Measurements from ENCODE around the gene CCDC169.
"Not testable (repeated sequence)": the region's sequence is repeated elsewhere in the genome, so short reads cannot be mapped to it uniquely, and the experiment has no call there.

The CCDC169 gene

GRCh38 chr13:36337938-36338641 is 40.5 kb upstream of the CCDC169 start:
- Histone ChIP-seq H3K27ac (no peak overlapping the region), H3K9me3 (no peaks in the 10 kb centered on the region), H3K4me3 (no peak overlapping the region), H3K27me3 (no peaks in the 10 kb centered on the region), H3K36me3 (peaks cover 0 to 13% (median 4%) of the 10 kb centered on the region in 3 donors), H3K4me1 (peaks cover 0 to 75% (median 22%) of the 10 kb centered on the region in 4 donors)
- intact Hi-C loops (cut with DNase I; ENCODE audit: low total_unique reads), result no loop called here
- no peak for DNase-seq
- no peak for TF ChIP-seq CTCF (IDR thresholded peaks at IDR 0.05)

DNA sequence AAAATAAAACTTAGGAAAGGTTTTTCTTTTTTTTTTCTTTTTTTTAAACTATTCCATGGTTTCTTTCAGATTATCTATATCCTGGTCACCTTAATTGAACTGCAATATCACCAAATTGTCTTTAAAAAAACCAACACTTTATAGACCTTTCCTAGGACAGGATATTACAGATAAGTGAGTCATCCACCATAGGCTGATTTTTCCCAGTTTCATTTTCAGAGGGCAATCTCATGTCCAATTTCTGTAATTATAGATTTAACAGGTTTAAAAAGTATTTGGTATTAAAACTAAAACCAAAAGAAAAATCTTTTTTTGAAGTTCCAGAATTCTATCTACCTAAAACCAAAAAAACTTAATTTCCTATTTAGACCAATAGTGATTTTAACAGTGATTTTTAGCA is 35.4 kb upstream of the CCDC169 start:
- peaks cover 12 to 34% (median 31%) of the 10 kb centered on the region in 3 donors for H3K36me3 ChIP-seq
- no peaks in the 10 kb centered on the region for H3K27me3 ChIP-seq
- no peak for DNase-seq
- H3K4me3 ChIP-seq, result no peak overlapping the region
- no peaks in the 10 kb centered on the region for H3K9me3 ChIP-seq
- H3K27ac ChIP-seq, result no peak overlapping the region
- TF ChIP-seq CTCF (IDR thresholded peaks at IDR 0.05), result no peak
- intact Hi-C loops (cut with DNase I; ENCODE audit: low total_unique reads), result no loop called here
- H3K4me1 ChIP-seq, result peaks cover 0 to 82% (median 13%) of the 10 kb centered on the region in 4 donors

GRCh38 chr13:36332255-36332654 is 34.6 kb upstream of the CCDC169 start:
- H3K4me3 ChIP-seq; H3K27me3 ChIP-seq; DNase-seq; H3K9me3 ChIP-seq; intact Hi-C loops (cut with DNase I; ENCODE audit: low total_unique reads); H3K27ac ChIP-seq: not testable (repeated sequence)
- Histone ChIP-seq H3K4me1 (peaks cover 0 to 75% (median 13%) of the 10 kb centered on the region in 4 donors), H3K36me3 (peaks cover 20 to 41% (median 37%) of the 10 kb centered on the region in 3 donors)

DNA sequence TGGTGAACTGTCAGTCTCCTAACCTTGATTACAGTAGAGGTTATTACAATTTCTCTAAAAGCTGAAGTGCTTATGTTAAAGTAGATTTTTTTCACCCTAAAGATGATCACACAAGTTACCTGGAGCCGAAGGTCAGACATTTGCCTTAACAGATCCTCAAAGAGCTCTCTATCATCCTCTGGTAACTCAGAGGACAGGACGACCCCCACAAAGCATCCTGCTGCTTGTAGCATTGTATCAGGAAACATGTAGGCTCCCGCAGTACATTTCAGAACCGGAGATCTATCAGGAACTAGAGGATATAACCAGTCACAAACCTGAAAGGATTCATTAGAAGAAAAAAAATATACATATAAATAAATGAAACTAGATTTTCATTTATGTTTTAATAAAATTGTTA is 33.7 kb upstream of the CCDC169 start:
- Histone ChIP-seq H3K4me1 (peaks cover 0 to 73% (median 13%) of the 10 kb centered on the region in 4 donors), H3K4me3 (no peak overlapping the region), H3K27ac (no peak overlapping the region), H3K27me3 (no peaks in the 10 kb centered on the region), H3K9me3 (no peaks in the 10 kb centered on the region), H3K36me3 (peaks cover 28 to 50% (median 43%) of the 10 kb centered on the region in 3 donors)
- no peak for DNase-seq
- intact Hi-C loops (cut with DNase I; ENCODE audit: low total_unique reads), result no loop called here
- TF ChIP-seq CTCF (IDR thresholded peaks at IDR 0.05), result no peak

- Histone ChIP-seq H3K4me1 (peaks cover 0 to 58% (median 8%) of the 10 kb centered on the region in 4 donors), H3K27ac (no peak overlapping the region), H3K4me3 (no peak overlapping the region), H3K36me3 (peaks cover 47 to 66% (median 49%) of the 10 kb centered on the region in 3 donors), H3K9me3 (no peaks in the 10 kb centered on the region), H3K27me3 (no peaks in the 10 kb centered on the region)
- DNase-seq, result no peak
- intact Hi-C loops (cut with DNase I; ENCODE audit: low total_unique reads), result no loop called here
- no peak for TF ChIP-seq CTCF (IDR thresholded peaks at IDR 0.05)
These were observed 31.7 kb upstream of the CCDC169 start for GRCh38 chr13:36329361-36329760.

DNA sequence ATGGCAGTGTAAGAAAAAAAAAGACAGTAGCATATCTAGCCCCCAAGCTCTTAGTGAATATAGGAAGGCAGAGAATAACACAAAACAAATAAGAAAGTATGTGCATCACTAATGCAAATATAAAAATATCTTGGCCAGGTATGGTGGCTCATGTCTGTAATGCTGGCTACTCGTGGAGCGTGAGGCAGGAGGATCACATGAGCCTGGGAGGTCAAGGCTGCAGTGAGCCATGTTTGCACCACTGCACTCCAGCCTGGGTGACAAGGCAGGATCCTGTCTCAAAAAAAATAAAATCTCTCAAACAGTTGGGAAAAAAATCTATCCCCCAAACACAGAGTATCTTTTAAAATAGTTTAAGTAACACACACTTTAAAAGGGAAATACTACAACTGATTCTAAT is 31.2 kb upstream of the CCDC169 start:
- Histone ChIP-seq H3K27ac (no peak overlapping the region), H3K27me3 (no peaks in the 10 kb centered on the region), H3K36me3 (peaks cover 53 to 71% (median 54%) of the 10 kb centered on the region in 3 donors), H3K9me3 (no peaks in the 10 kb centered on the region), H3K4me1 (peaks cover 0 to 53% (median 7%) of the 10 kb centered on the region in 4 donors), H3K4me3 (no peak overlapping the region)
- intact Hi-C loops (cut with DNase I; ENCODE audit: low total_unique reads), result no loop called here
- no peak for TF ChIP-seq CTCF (IDR thresholded peaks at IDR 0.05)
- no peak for DNase-seq

Data from tibial artery (tissue), 4 donors.